Epithelial cell of proximal tubule (primary cell): ENCODE data around the gene CADPS. TPM values are rescaled to one million over a fixed set of nuclear protein-coding genes. Genes with fewer than 3 reads are reported as not detected.

ENCODE experiments used
- DNase-seq: peaks from one replicate; pipeline ENCODE4 v3.0.0-alpha.2; 2011; ENCODE audit warnings: low read depth
- H3K4me3 ChIP-seq: 2 replicates; pipeline ENCODE4 v1.5.1; 2011; ENCODE audit warnings: low read depth, mild to moderate bottlenecking, low read length
- total RNA-seq: library from RNA; depleted of rRNA; stranded (reverse); fragments of >200 nt; gene quantifications from 2 replicates; pipeline ENCODE4 v1.2.3, GENCODE V29; 2015
- TF ChIP-seq, protein P1 (sequence below): conservative IDR thresholded peaks from 2 replicates; pipeline ENCODE4 v1.5.1; 2012; ENCODE audit warnings: low read depth, mild to moderate bottlenecking, low read length

The CADPS gene
- total RNA-seq, 1 donor from 2014 or later, result not detected

DNA sequence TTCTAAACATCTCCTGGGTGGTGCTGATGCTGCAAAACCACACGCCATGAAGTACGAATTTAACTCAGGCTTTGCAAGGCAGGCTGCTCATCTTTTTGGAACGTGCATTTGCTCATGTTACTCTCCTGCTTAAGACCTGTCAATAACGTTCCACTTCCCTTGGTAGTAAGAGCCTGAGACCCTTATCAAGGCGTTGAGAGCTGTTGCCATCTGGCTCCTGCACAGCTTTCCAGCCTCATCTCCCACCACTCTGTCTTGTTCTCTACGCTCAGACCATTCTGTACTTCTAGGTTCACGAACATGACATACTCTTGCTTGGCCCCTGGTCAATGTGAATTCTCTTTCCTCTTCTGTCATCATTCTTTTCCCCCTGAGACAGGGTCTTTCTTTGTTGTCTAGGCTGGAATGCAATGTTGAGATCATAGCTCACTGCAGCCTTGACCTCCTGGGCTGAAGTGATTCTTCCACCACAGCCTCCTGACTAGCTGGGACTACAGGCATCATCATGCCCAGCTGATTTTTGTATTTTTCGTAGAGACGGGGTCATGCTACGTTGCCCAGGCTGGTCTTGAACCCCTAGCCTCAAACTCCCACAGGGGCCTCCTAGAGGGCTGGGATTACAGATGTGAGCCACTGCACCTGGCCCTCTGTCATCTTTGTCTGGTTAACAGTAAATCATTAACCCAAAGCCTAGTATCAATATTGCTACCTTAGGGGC, 202.8 kb downstream of the CADPS start:
- H3K4me3 ChIP-seq, result no peak overlapping the region
- TF ChIP-seq, protein P1, sequence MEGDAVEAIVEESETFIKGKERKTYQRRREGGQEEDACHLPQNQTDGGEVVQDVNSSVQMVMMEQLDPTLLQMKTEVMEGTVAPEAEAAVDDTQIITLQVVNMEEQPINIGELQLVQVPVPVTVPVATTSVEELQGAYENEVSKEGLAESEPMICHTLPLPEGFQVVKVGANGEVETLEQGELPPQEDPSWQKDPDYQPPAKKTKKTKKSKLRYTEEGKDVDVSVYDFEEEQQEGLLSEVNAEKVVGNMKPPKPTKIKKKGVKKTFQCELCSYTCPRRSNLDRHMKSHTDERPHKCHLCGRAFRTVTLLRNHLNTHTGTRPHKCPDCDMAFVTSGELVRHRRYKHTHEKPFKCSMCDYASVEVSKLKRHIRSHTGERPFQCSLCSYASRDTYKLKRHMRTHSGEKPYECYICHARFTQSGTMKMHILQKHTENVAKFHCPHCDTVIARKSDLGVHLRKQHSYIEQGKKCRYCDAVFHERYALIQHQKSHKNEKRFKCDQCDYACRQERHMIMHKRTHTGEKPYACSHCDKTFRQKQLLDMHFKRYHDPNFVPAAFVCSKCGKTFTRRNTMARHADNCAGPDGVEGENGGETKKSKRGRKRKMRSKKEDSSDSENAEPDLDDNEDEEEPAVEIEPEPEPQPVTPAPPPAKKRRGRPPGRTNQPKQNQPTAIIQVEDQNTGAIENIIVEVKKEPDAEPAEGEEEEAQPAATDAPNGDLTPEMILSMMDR, result no peak
- no peak for DNase-seq

DNA sequence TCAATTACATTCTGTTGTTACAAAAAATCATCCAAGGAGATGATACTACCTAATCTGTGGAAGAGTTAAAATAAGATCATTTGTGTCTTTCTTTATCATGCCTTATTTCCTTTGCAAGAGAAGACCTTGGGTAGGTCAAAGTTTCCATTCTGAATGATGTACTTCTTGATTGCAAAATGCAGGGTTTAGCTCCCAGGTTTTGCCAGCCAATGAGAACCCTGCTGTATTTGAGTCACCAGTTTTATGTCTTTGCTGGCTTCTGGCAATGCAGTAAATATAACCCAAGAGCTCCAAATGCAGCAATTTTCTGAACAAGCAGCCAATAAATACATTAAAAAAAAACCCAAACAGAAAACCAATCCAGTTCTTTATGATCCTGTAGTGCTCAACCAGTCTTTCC, 204.9 kb downstream of the CADPS start:
- no peak overlapping the region for H3K4me3 ChIP-seq
- DNase-seq, result no peak
- TF ChIP-seq, protein P1, result no peak

DNA sequence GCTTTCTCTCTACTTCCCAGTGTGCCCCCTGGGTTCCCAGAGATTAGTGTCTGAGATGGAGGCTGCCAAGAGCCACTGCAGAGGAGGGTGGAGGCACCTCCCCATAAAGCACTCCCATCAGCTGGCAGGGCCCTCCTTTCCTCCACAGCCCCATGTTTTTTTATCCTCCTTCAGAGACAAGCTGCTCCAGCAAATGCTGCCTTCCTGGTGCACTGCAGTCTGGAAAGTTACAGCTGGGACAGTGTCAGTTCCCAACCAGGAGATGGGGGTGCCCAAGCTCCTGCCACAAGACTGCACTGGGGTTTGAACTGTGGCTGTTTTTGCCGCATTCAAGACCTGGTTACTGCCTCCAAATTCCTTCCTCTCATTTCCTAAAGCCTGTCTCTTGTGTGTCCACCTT, 206.1 kb downstream of the CADPS start:
- H3K4me3 ChIP-seq, result no peak overlapping the region
- no peak for DNase-seq
- TF ChIP-seq, protein P1, result no peak

DNA sequence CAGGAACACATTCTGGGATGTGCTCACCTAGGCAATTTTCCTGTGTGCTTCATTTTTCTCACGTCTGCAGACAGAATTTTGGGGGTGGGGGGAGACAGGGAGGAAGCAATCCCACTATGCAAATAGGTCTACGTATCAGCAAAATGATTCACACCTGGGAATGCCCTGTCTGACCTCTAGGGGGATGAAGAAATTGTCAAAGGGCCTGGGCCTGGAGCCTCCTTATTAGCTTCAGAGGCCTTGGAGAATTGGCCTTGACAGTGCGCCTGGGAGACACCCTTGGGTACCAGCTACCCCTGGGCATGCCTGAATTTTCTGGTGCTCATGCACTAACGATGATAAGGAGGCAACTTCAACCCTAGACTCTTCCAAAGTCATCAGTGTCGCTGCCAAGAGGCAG, 207.5 kb downstream of the CADPS start:
- DNase-seq, result no peak
- H3K4me3 ChIP-seq, result no peak overlapping the region
- TF ChIP-seq, protein P1, result peak; percentile 23

DNA sequence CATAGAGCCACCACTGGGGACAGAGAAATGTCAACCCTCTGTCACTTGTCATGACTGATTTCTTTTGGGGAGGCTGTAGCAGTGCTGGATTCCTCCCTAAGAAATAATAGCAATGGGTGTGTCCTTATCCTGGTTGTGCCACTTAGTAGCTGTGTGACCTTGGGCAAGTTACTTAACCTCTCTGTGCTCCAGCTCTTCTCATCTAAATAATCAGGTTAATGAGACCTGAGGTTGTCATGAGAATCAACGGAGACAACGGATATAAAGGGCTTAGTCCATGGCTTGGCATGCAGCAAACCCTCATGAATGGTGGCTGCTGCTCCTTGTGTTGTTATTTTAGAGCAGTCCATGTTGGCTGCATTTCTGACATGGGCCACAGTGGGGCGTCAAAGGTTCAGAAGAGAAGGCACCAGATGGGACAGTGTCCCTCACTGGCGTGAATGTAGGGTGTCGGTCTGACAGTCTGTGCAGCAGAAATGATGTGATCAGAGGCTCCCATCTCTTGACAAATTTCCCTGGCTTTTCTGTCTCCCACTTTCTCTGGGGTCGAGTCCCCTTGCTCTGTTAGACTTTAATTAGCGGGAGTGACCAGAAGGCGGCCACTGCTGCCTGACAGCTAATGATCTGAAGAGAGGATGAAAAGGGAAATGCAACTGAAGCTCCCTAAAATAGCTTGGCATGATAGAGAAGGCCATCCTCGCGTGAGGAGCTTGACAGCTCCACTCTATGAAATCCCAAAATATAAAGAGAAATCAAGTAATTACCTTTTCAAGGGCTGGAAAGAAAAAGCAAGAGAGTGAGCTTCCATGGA, 209.4 kb downstream of the CADPS start:
- DNase-seq, result no peak
- TF ChIP-seq, protein P1, result peak; percentile 75
- H3K4me3 ChIP-seq, result no peak overlapping the region

DNA sequence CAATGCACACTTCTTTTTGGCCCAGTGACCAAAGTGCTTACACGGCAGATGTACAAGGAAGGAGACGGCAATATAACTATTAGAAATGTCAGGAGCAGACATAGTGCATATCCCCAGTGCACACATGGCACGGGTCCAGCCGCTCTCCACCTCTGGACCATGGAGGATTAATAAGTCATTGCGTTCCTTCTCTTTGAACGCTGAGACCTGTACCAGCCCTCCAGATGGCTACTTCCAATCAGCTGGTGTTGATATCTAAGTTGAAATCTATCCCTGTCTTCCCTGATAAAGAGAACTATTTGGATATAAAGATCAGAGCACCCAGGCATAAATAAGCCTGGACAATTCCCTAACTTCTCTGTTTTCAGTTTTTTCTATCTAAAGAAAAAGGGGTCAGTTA, 212.5 kb downstream of the CADPS start:
- H3K4me3 ChIP-seq, result no peak overlapping the region
- no peak for DNase-seq
- TF ChIP-seq, protein P1, result no peak
